HG02763 (cell line): ENCODE data around the gene NPAP1.
"Not testable (repeated sequence)": the region's sequence is repeated elsewhere in the genome, so short reads cannot be mapped to it uniquely, and the experiment has no call there.

Source experiments
- ATAC-seq: cut with Tn5 transposase; IDR thresholded peaks from one replicate; pipeline ENCODE4 v1.9.1; 2021; ENCODE audit warnings: mild to moderate bottlenecking, moderate library complexity; ENCODE audit not compliant: unreplicated experiment

The NPAP1 gene

GRCh38 chr15:24675332-24676144 is at the start of gene NPAP1:
Gene NPAP1, plus strand, starts transcription at chr15:24675775. Its CDS starts 93 bp downstream, at chr15:24675868.
- ATAC-seq, result no peak

GRCh38 chr15:24627443-24627842 is 48.1 kb upstream of the NPAP1 start:
- no peak for ATAC-seq

GRCh38 chr15:24633082-24633481 is 42.5 kb upstream of the NPAP1 start:
- ATAC-seq, result no peak

- not testable (repeated sequence) for ATAC-seq
Measured at GRCh38 chr15:24639412-24639811, 36.2 kb upstream of the NPAP1 start.

GRCh38 chr15:24645627-24646026 is 29.9 kb upstream of the NPAP1 start:
- ATAC-seq, result no peak

GRCh38 chr15:24659622-24660021 is 16.0 kb upstream of the NPAP1 start:
- no peak for ATAC-seq

GRCh38 chr15:24662991-24663390 is 12.6 kb upstream of the NPAP1 start:
- no peak for ATAC-seq

- no peak for ATAC-seq
Measured at GRCh38 chr15:24676431-24676830, 856 bp downstream of the NPAP1 start.

GRCh38 chr15:24678485-24678884 is 2.9 kb downstream of the NPAP1 start:
- ATAC-seq, result no peak

GRCh38 chr15:24682002-24682401 is 6.4 kb downstream of the NPAP1 start:
- no peak for ATAC-seq

GRCh38 chr15:24682905-24683304 is 7.3 kb downstream of the NPAP1 start:
- not testable (repeated sequence) for ATAC-seq

GRCh38 chr15:24683736-24684135 is 8.2 kb downstream of the NPAP1 start:
- no peak for ATAC-seq

- no peak for ATAC-seq
Measured at GRCh38 chr15:24684313-24684712, 8.7 kb downstream of the NPAP1 start.

- no peak for ATAC-seq
Measured at GRCh38 chr15:24696201-24696600, 20.6 kb downstream of the NPAP1 start.

- ATAC-seq, result no peak
Measured at GRCh38 chr15:24696842-24697241, 21.3 kb downstream of the NPAP1 start.

GRCh38 chr15:24718289-24719082 is 42.9 kb downstream of the NPAP1 start:
- ATAC-seq, result no peak

- ATAC-seq, result no peak
Measured at GRCh38 chr15:24729760-24730159, 54.2 kb downstream of the NPAP1 start.
